Adrenal gland (tissue), 5 donors: ENCODE results near the gene NR2F1.

ENCODE experiments used
- CTCF ChIP-seq, 6 experiments: fragments of 450-650 bp in 4 of 6; fragments of 200-600 bp in 2 of 6; sonication (generic) in 1 of 6; IDR thresholded peaks; 1 replicate in 5 of 6; 2 replicates in 1 of 6; pipeline versions ENCODE4 v1.5.1 to v1.8.0; 2016 to 2021; ENCODE audit warnings: antibody characterized with exemption in 6 of 6, mild to moderate bottlenecking in 2 of 6, moderate library complexity in 1 of 6
- POLR2A ChIP-seq, 2 donors: fragments of 450-650 bp; IDR thresholded peaks; one replicate each; pipeline ENCODE4 v1.6.1; 2017; ENCODE audit warnings: antibody characterized with exemption in 2 of 2, mild to moderate bottlenecking in 2 of 2, moderate library complexity in 1 of 2
- donor health status: DM: no; HTN: no; CAD: no.

DNA sequence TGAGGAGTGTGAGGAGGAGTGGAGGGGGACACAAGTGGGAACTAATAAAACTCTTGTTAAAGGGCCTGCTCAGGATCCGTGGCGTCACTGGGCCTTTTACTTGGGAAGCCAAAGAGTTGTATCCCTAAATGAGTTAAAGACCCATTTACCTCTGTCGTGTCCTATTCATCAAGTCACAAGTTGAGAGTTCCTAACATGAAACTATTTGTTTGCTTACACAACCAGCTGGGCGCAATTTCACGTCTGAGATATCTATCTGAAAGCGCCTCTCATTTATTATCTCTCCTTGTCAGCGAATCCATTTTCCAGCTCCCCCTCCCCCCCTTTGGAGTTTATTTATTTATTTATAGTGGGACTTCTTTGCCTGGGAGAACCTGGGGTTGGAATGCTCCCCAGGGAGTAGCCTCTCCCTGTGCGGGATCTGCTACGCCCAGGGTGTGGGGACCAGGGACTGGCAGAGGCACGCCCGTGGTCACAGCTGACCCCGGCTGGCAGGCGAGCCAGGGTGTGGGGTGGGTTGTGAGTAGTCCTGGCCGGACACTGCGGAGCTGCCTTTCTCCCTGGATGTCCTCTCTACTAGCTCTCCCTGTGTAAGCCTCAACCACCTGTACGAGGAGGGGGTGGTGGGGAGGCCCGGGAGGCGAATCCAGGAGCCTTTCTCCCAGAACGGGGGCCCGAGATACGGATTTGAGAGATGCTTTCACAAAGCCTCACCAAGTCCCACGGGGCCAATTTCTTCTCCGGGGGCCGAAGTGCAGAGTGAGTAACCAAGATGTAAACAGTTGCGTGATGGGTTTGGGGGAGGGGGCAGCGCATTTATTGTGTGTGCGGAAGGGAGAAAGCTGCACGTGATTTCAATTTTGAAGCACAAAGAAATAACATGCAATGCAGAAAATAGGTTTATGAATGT is 15.3 kb downstream of the NR2F1 start:
- TF ChIP-seq CTCF (IDR thresholded peaks at IDR 0.05) (no peak), POLR2A (IDR thresholded peaks at IDR 0.05) (no peak)
